OCI-LY7 (cell line): ENCODE data around the gene ELK3.

Experiments
- EZH2phosphoT487 ChIP-seq: fragments of 200-600 bp; sonication (generic); IDR thresholded peaks from 2 replicates; pipeline ENCODE4 v1.6.1; 2018; ENCODE audit warnings: low read depth, borderline replicate concordance, mild to moderate bottlenecking, mixed run types, antibody characterized with exemption, low read length, moderate library complexity, mixed read lengths
- TF ChIP-seq, protein P1 (sequence below): fragments of 200-600 bp; sonication (generic); conservative IDR thresholded peaks from 2 replicates; pipeline ENCODE4 v1.5.1; 2014; ENCODE audit warnings: mild to moderate bottlenecking, antibody characterized with exemption, low read length, moderate library complexity, mixed read lengths

DNA sequence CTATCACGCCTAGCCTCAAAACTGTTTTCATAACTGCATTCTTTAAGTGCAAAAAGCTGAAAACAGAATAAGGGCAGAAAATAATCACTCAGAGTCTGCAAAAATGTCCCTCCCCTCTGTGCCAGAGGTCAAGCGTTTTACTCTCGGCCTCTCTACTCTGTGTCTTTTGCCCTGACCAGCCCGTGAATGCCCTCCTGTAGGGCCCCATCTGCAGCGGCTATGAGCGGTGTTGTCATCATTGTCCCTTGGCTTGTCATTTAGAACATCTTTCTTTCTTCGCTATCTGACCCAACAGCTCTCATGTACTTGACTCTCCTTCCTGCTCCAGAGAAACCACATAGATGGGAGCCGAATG, 21.7 kb downstream of the ELK3 start:
- TF ChIP-seq, protein P1, sequence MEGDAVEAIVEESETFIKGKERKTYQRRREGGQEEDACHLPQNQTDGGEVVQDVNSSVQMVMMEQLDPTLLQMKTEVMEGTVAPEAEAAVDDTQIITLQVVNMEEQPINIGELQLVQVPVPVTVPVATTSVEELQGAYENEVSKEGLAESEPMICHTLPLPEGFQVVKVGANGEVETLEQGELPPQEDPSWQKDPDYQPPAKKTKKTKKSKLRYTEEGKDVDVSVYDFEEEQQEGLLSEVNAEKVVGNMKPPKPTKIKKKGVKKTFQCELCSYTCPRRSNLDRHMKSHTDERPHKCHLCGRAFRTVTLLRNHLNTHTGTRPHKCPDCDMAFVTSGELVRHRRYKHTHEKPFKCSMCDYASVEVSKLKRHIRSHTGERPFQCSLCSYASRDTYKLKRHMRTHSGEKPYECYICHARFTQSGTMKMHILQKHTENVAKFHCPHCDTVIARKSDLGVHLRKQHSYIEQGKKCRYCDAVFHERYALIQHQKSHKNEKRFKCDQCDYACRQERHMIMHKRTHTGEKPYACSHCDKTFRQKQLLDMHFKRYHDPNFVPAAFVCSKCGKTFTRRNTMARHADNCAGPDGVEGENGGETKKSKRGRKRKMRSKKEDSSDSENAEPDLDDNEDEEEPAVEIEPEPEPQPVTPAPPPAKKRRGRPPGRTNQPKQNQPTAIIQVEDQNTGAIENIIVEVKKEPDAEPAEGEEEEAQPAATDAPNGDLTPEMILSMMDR, result no peak
- TF ChIP-seq EZH2phosphoT487, result no peak
